Neural cell (in vitro differentiated cells): ENCODE measurements around the gene PPP3CA. TPM values are rescaled to one million over a fixed set of nuclear protein-coding genes. Genes with fewer than 3 reads are reported as not detected.

ENCODE experiments used
- H2AFZ ChIP-seq: fragments of 200-600, 300-800 bp; sonication (generic), shearing (Covaris generic); 2 replicates; pipeline ENCODE4 v1.6.0; 2014; ENCODE audit warnings: low read depth, mild to moderate bottlenecking, antibody characterized with exemption, low read length, moderate library complexity
- H3F3A ChIP-seq: fragments of 200-600 bp; shearing (Covaris generic); 2 replicates; pipeline ENCODE4 v1.6.1; 2016; ENCODE audit warnings: mild to moderate bottlenecking, moderate library complexity, mixed read lengths, antibody characterized with exemption, low read length; ENCODE audit not compliant: insufficient read depth, poor library complexity, severe bottlenecking
- H3K27ac ChIP-seq: fragments of 200-600, 300-800 bp; sonication (generic), shearing (Covaris generic); 2 replicates; pipeline ENCODE4 v1.5.1; 2014; ENCODE audit warnings: mild to moderate bottlenecking, low read length, moderate library complexity
- H3K27me3 ChIP-seq: fragments of 300-800, 200-600 bp; sonication (generic), shearing (Covaris generic); 2 replicates; pipeline ENCODE4 v1.6.0; 2014; ENCODE audit warnings: mild to moderate bottlenecking, low read depth, low read length, moderate library complexity; ENCODE audit not compliant: insufficient read depth
- H3K36me3 ChIP-seq: fragments of 300-800, 200-600 bp; sonication (generic), shearing (Covaris generic); 2 replicates; pipeline ENCODE4 v1.5.1; 2014; ENCODE audit warnings: mild to moderate bottlenecking, antibody characterized with exemption, low read length, moderate library complexity; ENCODE audit not compliant: insufficient read depth
- H3K4me2 ChIP-seq: fragments of 300-800, 200-600 bp; sonication (generic), shearing (Covaris generic); 2 replicates; pipeline ENCODE4 v1.6.0; 2014; ENCODE audit warnings: mild to moderate bottlenecking, low read length
- H3K4me3 ChIP-seq: fragments of 300-800, 200-600 bp; sonication (generic), shearing (Covaris generic); 2 replicates; pipeline ENCODE4 v1.5.1; 2014; ENCODE audit warnings: mild to moderate bottlenecking, low read length, moderate library complexity
- H3K79me2 ChIP-seq: fragments of 200-600 bp; shearing (Covaris generic); replicated peaks from 2 replicates; pipeline ENCODE4 v1.6.0; 2014; ENCODE audit warnings: mild to moderate bottlenecking, low read length, moderate library complexity; ENCODE audit not compliant: insufficient read depth
- H3K9ac ChIP-seq: fragments of 300-800, 200-600 bp; sonication (generic), shearing (Covaris generic); 2 replicates; pipeline ENCODE4 v1.6.1; 2016; ENCODE audit warnings: mild to moderate bottlenecking, low read length, mixed read lengths
- H3K9me2 ChIP-seq: fragments of 200-600 bp; shearing (Covaris generic); 2 replicates; pipeline ENCODE4 v1.6.1; 2016; ENCODE audit warnings: mild to moderate bottlenecking, low read length, mixed read lengths; ENCODE audit not compliant: insufficient read depth
- H3K9me3 ChIP-seq: fragments of 200-600, 300-800 bp; sonication (generic), shearing (Covaris generic); 2 replicates; pipeline ENCODE4 v1.6.1; 2016; ENCODE audit warnings: mild to moderate bottlenecking, mixed run types, low read length, moderate library complexity, mixed read lengths
- H4K20me1 ChIP-seq: fragments of 200-600 bp; shearing (Covaris generic); 2 replicates; pipeline ENCODE4 v1.6.1; 2016; ENCODE audit warnings: mild to moderate bottlenecking, mixed run types; ENCODE audit not compliant: insufficient read depth
- EP300 ChIP-seq: fragments of 450-650 bp; conservative IDR thresholded peaks from 2 replicates; pipeline ENCODE4 v1.6.1; 2014; ENCODE audit warnings: antibody characterized with exemption, mild to moderate bottlenecking, moderate library complexity; ENCODE audit not compliant: poor library complexity, severe bottlenecking
- EZH2 ChIP-seq: fragments of 200-600, 300-800 bp; shearing (Covaris generic), sonication (generic); IDR thresholded peaks from 2 replicates; pipeline ENCODE4 v1.6.1; 2014; ENCODE audit warnings: antibody characterized with exemption, low read length, borderline replicate concordance, mild to moderate bottlenecking; ENCODE audit not compliant: insufficient read depth, poor library complexity, severe bottlenecking
- MXI1 ChIP-seq: fragments of 450-650 bp; conservative IDR thresholded peaks from 2 replicates; pipeline ENCODE4 v1.6.1; 2014; ENCODE audit warnings: antibody characterized with exemption, mild to moderate bottlenecking; ENCODE audit not compliant: poor library complexity, severe bottlenecking
- POLR2AphosphoS5 ChIP-seq: IDR thresholded peaks from 2 replicates; pipeline ENCODE4 v1.6.1; 2012
- RAD21 ChIP-seq: fragments of 450-650 bp; conservative IDR thresholded peaks from 2 replicates; pipeline ENCODE4 v1.6.1; 2014; ENCODE audit warnings: antibody characterized with exemption, mild to moderate bottlenecking, moderate library complexity
- SMC3 ChIP-seq: fragments of 450-650 bp; conservative IDR thresholded peaks from 2 replicates; pipeline ENCODE4 v1.6.1; 2014; ENCODE audit warnings: antibody characterized with exemption, mild to moderate bottlenecking, moderate library complexity; ENCODE audit not compliant: poor library complexity
- TAF1 ChIP-seq: IDR thresholded peaks from 2 replicates; pipeline ENCODE4 v1.6.1; 2012; ENCODE audit warnings: low read depth
- polyA plus RNA-seq: library from polyadenylated mRNA; depleted of rRNA; stranded (reverse); fragments of >200 nt; gene quantifications from 2 replicates; pipeline ENCODE4 v1.2.3, GENCODE V29; 2014
- TF ChIP-seq, protein P1 (sequence below): fragments of 450-650 bp; IDR thresholded peaks from 2 replicates; pipeline ENCODE4 v1.5.1; 2014; ENCODE audit warnings: antibody characterized with exemption, mild to moderate bottlenecking, moderate library complexity; ENCODE audit not compliant: poor library complexity, severe bottlenecking
- TF ChIP-seq, protein P2 (sequence below): IDR thresholded peaks from 2 replicates; pipeline ENCODE4 v1.6.1; 2012; ENCODE audit warnings: borderline replicate concordance

PPP3CA gene
- polyA plus RNA-seq, 1 donor from 2014 or later: 78.2 TPM

DNA sequence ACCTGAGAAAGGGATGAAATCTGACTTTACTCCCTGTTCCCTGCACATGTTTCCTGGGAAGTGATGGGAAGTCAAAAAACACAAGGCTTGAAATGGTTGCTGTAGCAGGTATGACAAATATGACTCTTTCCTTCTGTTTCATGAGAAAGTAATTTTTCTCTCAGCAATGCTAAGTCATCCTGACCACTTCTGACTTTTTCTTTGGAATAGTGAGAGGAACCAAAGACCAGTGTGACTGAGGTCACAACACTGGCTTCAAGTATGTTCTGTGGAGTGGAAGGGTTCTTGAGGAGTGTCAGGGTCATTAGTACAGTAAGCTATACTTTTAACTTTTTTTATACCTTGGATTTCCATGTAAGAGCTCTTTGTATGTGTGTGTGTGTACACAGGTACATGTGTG, 225.3 kb downstream of the PPP3CA start:
- H3K79me2 ChIP-seq: no peaks in the 10 kb centered on the region
- H3K27me3 ChIP-seq: no peaks in the 10 kb centered on the region
- H3K36me3 ChIP-seq: no peaks in the 10 kb centered on the region
- no peak overlapping the region for H2AFZ ChIP-seq
- no peaks in the 10 kb centered on the region for H3K9me2 ChIP-seq
- TF ChIP-seq MXI1: no peak
- TF ChIP-seq RAD21: no peak
- TF ChIP-seq EP300: no peak
- no peak for TF ChIP-seq EZH2
- TF ChIP-seq TAF1: no peak
- TF ChIP-seq SMC3: no peak
- TF ChIP-seq, protein P1, sequence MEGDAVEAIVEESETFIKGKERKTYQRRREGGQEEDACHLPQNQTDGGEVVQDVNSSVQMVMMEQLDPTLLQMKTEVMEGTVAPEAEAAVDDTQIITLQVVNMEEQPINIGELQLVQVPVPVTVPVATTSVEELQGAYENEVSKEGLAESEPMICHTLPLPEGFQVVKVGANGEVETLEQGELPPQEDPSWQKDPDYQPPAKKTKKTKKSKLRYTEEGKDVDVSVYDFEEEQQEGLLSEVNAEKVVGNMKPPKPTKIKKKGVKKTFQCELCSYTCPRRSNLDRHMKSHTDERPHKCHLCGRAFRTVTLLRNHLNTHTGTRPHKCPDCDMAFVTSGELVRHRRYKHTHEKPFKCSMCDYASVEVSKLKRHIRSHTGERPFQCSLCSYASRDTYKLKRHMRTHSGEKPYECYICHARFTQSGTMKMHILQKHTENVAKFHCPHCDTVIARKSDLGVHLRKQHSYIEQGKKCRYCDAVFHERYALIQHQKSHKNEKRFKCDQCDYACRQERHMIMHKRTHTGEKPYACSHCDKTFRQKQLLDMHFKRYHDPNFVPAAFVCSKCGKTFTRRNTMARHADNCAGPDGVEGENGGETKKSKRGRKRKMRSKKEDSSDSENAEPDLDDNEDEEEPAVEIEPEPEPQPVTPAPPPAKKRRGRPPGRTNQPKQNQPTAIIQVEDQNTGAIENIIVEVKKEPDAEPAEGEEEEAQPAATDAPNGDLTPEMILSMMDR: no peak
- no peak for TF ChIP-seq POLR2AphosphoS5
- TF ChIP-seq, protein P2, sequence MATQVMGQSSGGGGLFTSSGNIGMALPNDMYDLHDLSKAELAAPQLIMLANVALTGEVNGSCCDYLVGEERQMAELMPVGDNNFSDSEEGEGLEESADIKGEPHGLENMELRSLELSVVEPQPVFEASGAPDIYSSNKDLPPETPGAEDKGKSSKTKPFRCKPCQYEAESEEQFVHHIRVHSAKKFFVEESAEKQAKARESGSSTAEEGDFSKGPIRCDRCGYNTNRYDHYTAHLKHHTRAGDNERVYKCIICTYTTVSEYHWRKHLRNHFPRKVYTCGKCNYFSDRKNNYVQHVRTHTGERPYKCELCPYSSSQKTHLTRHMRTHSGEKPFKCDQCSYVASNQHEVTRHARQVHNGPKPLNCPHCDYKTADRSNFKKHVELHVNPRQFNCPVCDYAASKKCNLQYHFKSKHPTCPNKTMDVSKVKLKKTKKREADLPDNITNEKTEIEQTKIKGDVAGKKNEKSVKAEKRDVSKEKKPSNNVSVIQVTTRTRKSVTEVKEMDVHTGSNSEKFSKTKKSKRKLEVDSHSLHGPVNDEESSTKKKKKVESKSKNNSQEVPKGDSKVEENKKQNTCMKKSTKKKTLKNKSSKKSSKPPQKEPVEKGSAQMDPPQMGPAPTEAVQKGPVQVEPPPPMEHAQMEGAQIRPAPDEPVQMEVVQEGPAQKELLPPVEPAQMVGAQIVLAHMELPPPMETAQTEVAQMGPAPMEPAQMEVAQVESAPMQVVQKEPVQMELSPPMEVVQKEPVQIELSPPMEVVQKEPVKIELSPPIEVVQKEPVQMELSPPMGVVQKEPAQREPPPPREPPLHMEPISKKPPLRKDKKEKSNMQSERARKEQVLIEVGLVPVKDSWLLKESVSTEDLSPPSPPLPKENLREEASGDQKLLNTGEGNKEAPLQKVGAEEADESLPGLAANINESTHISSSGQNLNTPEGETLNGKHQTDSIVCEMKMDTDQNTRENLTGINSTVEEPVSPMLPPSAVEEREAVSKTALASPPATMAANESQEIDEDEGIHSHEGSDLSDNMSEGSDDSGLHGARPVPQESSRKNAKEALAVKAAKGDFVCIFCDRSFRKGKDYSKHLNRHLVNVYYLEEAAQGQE: no peak
- no peaks in the 10 kb centered on the region for H3F3A ChIP-seq
- no peaks in the 10 kb centered on the region for H3K9me3 ChIP-seq
- H4K20me1 ChIP-seq: no peaks in the 10 kb centered on the region
- H3K4me3 ChIP-seq: no peak overlapping the region
- no peak overlapping the region for H3K27ac ChIP-seq
- H3K4me2 ChIP-seq: no peak overlapping the region
- H3K9ac ChIP-seq: no peak overlapping the region

DNA sequence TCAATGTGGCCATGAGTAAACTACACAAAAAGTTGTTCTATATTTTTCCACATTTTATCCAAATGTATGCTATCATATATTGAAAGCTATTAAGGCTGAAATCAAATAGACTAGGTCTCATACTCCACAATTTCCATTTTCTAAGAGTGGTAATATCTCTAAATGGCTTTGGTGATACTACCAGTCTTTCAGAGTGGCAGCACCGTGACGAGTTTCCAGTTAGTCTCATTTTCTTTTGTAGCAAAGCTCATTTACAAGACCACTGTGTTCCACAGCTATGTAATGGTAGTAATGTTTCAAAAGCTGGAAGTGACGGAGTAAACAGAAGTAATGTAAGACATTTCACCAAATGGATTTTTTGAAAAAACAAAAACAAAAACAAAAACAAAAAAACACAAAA, 228.2 kb downstream of the PPP3CA start:
- H3K4me3 ChIP-seq: no peak overlapping the region
- no peaks in the 10 kb centered on the region for H3K79me2 ChIP-seq
- no peak overlapping the region for H3K27ac ChIP-seq
- H2AFZ ChIP-seq: no peak overlapping the region
- no peaks in the 10 kb centered on the region for H3F3A ChIP-seq
- no peaks in the 10 kb centered on the region for H3K36me3 ChIP-seq
- no peaks in the 10 kb centered on the region for H3K27me3 ChIP-seq
- H3K9me3 ChIP-seq: no peaks in the 10 kb centered on the region
- TF ChIP-seq RAD21 (no peak), EP300 (no peak), MXI1 (no peak), EZH2 (no peak), TAF1 (no peak), SMC3 (no peak), POLR2AphosphoS5 (no peak)
- TF ChIP-seq, protein P1: no peak
- TF ChIP-seq, protein P2: no peak
- H4K20me1 ChIP-seq: no peaks in the 10 kb centered on the region
- H3K9ac ChIP-seq: no peak overlapping the region
- no peaks in the 10 kb centered on the region for H3K9me2 ChIP-seq
- H3K4me2 ChIP-seq: no peak overlapping the region
